Hematopoietic multipotent progenitor cell treated with erythropoietin and hydrocortisone succinate and interleukin-3 and kit ligand, for 6 days (in vitro differentiated cells): Measurements from ENCODE around the gene SPPL2C.
"Not testable (repeated sequence)": the region's sequence is repeated elsewhere in the genome, so short reads cannot be mapped to it uniquely, and the experiment has no call there.

Source experiments
- DNase-seq: peaks from one replicate; pipeline ENCODE4 v3.0.0-alpha.2; 2015

SPPL2C gene

GRCh38 chr17:45851464-45851863, 6.8 kb downstream of the SPPL2C start:
- no peak for DNase-seq

GRCh38 chr17:45851873-45852272, 7.2 kb downstream of the SPPL2C start:
- DNase-seq = no peak

DNA sequence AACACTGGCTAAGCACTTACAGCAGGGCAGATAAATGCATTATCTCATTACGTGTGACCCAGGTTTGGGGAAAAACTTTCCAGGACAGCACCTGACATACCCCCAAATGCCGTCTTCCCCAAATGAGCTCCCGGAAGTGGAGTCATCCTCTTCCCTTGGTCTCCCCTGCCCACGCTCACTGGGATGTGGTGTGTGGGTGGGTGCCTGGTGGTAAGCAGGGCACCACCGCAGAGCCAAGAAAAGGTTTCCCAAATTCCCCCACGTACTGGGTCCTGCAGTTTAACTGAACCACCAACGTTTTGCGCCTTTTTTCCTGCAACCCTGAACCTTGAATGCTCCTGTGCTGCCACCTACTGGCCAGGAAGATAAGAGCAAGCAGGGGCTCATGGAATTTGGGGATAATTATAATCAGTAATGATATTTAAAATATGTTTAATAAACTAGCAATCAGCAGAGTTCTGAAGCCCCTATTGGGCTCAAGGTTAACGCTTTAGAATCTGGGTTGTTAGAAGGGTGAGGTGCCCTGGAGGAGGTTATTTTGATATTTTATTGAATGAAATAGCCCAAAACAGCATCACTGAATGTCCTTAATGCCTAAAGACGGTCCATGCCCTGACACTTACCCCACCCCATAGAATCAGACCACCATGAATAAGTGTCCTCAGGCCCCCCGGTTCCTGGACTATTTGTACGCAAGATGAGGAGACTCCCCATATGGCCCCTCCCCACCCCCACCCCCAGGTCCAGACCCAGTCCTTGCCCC, 8.0 kb downstream of the SPPL2C start:
- DNase-seq = peak; percentile 82

- DNase-seq = no peak
Measured at GRCh38 chr17:45854209-45854608, 9.5 kb downstream of the SPPL2C start.

GRCh38 chr17:45855691-45856336, 11.1 kb downstream of the SPPL2C start:
- no peak for DNase-seq

GRCh38 chr17:45857977-45858708, 13.5 kb downstream of the SPPL2C start:
- DNase-seq = peak; percentile 49

DNA sequence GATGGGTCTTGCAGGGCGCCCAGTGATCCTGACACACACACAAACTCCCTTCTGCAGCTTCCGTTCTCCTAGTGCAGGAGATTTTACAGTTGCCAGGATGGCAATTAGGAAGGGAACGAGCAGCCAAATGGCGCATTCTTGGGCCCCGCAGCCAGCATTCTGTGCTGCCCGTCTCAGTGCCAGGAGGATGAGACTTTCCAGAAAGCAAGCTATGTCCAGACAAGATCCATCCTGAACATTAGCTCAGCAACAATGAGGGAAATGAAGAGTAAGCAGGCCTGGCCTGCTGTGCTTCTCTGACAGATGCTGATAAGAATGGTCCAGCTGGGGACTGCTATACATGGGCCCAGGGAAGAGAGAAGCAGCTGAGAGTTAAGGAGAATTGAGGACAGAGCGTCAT, 16.5 kb downstream of the SPPL2C start:
- DNase-seq = no peak

- DNase-seq = not testable (repeated sequence)
Measured at GRCh38 chr17:45862127-45862526, 17.4 kb downstream of the SPPL2C start.

DNA sequence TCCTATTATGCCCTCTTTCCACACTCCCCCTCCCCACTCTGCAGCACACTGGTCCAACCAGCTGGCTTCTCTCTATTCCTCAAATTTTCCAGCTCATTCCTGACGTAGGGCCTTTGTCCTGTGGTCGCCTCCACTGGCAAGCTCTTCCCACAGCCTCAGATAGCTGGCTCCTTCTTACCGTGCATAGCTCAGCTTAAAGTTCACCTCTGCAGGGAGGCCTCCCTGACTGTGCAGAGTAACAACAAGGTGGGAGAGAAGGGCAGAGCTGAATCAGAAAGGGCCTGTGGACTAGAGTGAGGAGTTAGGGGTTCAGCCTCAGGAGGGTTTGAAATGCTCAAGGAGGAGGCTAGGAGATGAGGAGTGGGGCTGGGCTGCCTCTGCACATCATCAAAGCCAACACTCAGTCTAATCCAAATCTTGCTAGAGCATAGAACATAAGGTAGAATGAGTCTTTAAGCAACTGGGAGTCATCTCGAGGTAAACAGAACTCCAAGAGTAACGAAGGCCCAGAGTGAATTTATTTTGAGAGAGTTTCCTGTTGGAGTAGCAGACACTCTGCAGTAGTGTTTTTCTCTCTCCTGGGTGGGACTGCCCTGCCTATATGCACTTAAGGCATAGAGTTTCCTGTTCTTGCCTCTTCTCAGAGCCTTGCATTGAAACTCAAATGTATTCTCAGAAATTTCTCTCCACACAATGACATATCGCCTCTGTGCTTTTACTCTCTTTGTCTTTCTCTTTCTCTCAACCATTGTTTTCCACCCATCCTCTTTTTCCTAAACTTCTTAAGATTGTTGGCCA, 19.4 kb downstream of the SPPL2C start:
- DNase-seq = no peak

- no peak for DNase-seq
Measured at GRCh38 chr17:45867171-45867570, 22.5 kb downstream of the SPPL2C start.

DNA sequence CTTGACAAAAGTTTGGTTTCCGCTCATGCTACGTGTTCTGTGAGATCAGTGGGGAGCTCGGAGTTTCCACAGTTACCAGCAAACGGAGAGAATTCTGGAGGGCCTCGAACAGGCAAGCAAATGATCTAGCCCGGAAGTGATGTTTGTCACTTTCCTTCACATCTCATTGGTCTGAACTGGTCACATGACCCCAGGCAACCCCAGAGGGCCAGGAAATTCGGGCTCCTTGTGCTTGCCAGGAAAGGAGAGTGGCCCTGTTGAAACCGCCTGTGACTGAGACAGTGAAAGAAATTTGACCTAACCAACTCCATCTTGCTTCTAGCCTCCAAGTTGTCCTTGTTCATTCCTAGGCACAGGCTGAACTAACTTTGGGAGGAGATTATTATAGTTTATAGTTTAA, 23.0 kb downstream of the SPPL2C start:
- DNase-seq = no peak

GRCh38 chr17:45868276-45868675, 23.6 kb downstream of the SPPL2C start:
- DNase-seq = no peak

DNA sequence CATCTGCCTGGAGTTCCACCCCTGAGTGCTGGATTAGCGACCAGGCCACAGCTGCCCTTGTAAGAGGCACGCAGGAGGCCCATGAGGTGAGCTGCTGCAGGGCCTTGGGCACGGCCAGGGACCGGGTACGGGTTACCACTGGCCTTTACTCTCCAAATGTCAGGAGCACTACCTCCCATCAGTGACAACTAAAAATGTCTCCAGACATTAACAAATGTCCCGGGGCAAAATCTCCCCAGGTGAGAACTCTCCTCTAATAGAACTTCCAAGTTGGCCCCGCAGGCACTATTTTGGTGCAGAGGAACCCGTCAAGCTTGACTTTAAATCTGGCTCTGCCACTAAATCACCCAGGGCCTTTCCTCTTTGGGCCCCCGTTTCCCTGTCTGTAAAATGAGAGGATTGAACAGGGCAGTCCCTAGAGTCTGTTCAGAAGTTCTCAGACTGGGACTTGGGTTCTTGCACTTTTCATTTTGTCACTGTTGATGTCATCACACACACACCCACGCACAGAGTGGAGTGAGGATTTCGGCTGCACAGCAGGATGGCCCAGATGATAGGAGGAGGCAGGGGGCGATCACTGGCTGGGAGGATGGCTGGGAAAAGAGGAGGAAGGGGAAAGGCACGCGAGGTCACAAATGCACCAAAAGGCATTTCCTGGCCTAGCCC, 25.1 kb downstream of the SPPL2C start:
- DNase-seq = no peak

GRCh38 chr17:45870342-45870974, 25.8 kb downstream of the SPPL2C start:
- DNase-seq = no peak

- DNase-seq = no peak
Measured at GRCh38 chr17:45871718-45872117, 27.0 kb downstream of the SPPL2C start.

DNA sequence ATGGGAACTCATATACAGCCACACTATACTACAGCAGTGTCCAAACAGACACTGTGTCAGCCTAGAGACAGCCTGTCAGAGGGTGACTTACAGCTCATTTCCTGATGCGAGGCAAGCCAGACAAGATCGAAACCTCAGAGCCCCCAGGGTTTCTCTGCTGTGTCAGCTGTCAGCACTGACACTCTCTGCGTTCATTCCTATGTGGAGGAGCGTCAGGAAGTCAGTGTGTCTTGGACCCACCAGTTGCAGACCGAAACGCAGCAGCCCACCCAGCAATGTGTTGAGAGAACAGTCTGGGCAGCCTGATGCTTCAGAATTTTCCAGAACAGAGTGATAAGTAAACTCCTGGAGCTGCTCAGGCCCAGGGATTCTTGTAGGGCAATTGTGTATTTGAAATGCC, 29.0 kb downstream of the SPPL2C start:
- DNase-seq = peak; percentile 9

DNA sequence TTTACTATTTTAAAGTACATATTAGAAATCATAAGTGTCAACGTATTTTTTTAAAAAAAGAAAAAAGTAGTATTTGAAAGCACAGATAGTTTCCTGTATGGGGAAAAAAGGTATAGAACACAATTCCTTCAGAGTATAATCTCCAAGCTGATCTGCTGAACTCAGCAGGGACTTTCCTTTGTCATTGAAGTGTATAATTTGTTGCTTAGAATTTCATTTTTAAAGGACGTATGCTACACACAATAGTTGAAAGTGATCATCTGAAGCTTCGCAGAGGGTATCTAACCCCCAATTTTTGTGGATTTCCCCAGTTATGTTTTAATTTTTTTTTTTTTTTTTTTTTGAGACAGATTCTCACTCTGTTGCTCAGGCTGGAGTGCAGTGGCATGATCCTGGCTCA, 29.5 kb downstream of the SPPL2C start:
- no peak for DNase-seq

DNA sequence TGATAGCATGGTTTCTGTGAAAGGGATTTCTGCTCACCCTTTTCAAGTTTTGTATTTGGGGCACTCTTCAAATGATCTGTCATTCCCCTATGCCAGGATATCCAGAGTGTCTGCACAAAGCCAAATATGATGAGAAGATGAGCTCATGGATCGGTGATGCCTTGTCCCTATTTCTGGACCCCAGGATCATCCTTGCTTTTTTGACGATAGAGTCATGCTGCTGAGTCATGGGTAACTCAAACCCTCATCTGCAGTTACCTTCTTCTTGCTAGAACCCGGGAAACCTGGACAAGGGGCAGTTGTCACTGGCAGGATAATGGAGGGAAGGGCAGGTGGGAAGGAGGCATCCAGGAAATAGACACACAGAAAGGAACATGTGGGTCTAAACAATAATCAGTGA, 31.9 kb downstream of the SPPL2C start:
- DNase-seq = no peak

DNA sequence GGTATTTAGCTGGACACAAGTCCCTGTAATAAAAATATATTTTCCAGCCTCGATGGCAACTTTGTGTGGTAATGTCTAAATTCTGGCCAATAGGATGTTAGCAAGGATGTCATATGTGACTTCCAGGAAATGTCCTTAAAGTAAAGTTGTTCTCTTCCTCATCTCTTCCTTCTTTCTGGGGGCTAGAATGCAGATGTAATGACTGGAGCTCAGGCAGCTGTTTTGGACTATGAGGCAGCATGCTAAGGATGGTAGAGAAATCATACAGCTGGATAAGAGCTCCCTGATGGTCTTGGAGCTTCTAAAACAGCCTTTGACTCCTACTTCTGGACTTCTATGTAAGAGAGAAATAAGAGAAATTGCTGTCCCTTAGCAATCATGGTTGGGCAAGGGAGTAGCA, 32.8 kb downstream of the SPPL2C start:
- DNase-seq = no peak

GRCh38 chr17:45883063-45883462, 38.4 kb downstream of the SPPL2C start:
- DNase-seq = no peak

GRCh38 chr17:45886852-45887251, 42.2 kb downstream of the SPPL2C start:
- no peak for DNase-seq

- DNase-seq = no peak
Measured at GRCh38 chr17:45888392-45888791, 43.7 kb downstream of the SPPL2C start.
